Measurements from ENCODE around the gene MYO10.

MYO10 gene

DNA sequence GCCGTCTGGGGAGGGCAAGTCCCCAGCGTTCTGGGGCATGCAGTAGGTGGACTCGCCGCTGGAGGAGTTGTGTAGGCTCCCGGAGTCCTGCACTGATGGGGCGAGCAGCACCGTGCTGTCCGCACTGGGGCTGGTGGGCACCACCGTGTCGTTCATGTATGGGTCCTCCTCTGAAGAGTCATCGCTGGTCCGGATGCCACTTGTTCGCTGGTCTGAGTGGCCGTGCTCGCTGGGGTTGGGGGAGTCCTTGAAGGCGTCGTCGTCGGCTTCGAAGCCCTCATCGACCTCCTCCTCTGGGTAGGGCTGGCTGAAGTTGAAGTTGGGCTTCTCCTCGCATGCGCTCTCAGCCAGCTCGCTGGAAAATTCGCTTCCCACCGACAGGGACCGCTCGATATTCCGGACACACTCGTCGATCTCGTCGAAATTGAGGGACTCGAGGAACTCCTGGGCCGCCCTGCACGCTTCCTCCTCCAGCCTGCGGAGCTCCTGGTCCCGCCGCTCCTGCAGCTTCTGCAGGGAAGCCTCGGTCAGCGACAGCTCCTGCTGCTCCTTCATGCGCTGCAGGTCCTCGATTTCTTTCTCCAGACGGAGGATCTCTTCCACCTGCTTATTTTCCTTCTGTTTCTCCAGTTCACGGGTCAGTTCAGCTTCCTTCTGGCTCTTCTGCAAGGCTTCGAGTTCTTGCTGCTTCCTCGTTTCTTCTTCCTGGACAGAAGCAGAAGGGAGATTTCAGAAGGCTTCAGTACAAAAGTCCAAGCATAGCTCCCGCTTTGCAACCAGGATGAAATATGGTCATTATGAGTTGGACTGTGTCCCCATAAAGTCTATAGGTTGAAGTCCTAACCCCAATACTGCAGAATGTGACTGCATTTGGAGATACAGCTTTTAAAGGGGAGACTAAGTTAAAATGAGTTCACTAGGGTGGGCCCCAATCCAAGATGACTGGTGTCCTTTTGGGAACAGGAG is 234.7 kb downstream of the MYO10 start:
- H3K4me3 ChIP-seq (ENCODE audit: low read length), result no peak overlapping the region
- no peak for DNase-seq (ENCODE audit: low read depth)
- TF ChIP-seq, protein P1, sequence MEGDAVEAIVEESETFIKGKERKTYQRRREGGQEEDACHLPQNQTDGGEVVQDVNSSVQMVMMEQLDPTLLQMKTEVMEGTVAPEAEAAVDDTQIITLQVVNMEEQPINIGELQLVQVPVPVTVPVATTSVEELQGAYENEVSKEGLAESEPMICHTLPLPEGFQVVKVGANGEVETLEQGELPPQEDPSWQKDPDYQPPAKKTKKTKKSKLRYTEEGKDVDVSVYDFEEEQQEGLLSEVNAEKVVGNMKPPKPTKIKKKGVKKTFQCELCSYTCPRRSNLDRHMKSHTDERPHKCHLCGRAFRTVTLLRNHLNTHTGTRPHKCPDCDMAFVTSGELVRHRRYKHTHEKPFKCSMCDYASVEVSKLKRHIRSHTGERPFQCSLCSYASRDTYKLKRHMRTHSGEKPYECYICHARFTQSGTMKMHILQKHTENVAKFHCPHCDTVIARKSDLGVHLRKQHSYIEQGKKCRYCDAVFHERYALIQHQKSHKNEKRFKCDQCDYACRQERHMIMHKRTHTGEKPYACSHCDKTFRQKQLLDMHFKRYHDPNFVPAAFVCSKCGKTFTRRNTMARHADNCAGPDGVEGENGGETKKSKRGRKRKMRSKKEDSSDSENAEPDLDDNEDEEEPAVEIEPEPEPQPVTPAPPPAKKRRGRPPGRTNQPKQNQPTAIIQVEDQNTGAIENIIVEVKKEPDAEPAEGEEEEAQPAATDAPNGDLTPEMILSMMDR (IDR thresholded peaks at IDR 0.05; ENCODE audit: insufficient read depth, low read depth, low read length, missing control alignments), result no peak

DNA sequence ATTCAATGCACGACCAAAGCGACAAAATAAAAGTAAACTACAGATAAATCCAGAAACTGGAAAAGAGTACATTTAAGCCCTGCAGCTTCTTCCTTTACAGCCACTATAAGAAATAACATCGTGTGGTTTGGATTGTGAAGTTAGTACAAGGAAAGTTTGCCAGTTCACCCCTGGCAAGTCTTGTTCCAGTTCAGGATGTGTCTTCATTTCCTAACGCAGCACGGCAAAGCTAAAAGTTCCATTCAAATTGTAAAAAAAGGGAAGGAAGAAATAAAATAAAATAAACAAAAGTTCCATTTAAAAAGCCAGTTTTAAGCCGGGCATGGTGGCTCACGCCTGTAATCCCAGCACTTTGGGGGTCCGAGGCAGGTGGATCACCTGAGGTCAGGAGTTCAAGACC is 236.0 kb downstream of the MYO10 start:
- DNase-seq (ENCODE audit: low read depth), result no peak
- TF ChIP-seq, protein P1 (IDR thresholded peaks at IDR 0.05; ENCODE audit: insufficient read depth, low read depth, low read length, missing control alignments), result no peak
- H3K4me3 ChIP-seq (ENCODE audit: low read length), result no peak overlapping the region

DNA sequence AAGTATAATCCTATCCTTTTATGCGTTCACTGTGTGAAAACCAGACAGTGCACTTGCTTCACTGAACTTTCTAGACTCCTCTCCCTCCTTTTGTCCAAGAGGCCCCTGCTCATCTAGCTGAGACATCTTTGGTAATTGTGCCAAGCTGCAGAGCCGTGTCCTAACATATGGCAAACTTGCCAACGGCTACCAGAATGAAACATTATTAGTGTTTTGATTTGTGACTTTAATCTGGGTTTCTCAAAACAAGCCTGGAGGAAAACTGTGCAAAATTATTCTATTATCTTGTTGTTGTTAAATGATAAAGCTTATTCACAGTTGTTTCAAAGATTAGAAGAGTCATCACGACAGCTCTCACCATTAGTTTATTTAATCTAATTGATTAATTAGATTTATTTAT is 240.3 kb downstream of the MYO10 start:
- TF ChIP-seq, protein P1 (IDR thresholded peaks at IDR 0.05; ENCODE audit: insufficient read depth, low read depth, low read length, missing control alignments), result no peak
- no peak overlapping the region for H3K4me3 ChIP-seq (ENCODE audit: low read length)
- peak; percentile 52 for DNase-seq (ENCODE audit: low read depth)

DNA sequence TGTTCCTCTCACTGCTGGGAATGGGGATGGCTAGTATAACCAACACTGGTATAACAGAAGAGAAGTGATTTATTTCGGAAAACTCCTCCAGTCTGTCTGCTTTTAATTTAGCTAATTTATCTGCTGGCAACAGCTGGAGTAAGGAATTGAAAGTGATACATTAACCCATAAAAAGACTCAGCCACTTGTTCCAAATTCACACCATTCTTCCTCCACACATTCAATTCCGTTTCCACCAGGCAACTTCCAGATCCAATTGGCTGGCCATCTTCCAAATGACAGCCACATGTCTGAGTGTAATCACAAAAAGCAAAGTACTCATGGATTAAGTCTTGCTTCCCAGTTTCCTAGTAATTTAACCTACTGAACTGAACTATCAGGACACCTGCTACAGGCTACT is 242.2 kb downstream of the MYO10 start:
- no peak for DNase-seq (ENCODE audit: low read depth)

DNA sequence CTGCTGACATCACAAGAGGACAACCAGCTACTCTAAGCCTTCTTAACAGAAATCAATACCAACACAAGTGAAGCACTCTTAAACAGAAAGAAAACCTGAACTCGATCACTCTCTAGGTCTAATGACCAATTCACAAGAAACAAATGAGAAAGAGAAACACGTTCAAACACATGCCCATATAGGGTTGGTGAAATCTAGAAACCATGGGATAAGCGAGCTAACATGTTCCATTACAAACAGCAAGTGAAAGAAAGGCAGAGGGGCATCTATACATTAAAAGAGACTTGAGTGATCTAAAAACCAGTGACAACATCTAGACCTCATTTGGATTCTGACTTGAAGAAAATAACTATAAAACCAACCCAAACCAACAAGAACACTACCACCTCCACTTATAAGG is 244.4 kb downstream of the MYO10 start:
- TF ChIP-seq, protein P1 (IDR thresholded peaks at IDR 0.05; ENCODE audit: insufficient read depth, low read depth, low read length, missing control alignments), result no peak
- H3K4me3 ChIP-seq (ENCODE audit: low read length), result no peak overlapping the region
- no peak for DNase-seq (ENCODE audit: low read depth)

More for the DNA sequence above, 242.2 kb downstream of the MYO10 start:
- no peak overlapping the region for H3K4me3 ChIP-seq (ENCODE audit: low read length)
- TF ChIP-seq, protein P1 (IDR thresholded peaks at IDR 0.05; ENCODE audit: insufficient read depth, low read depth, low read length, missing control alignments), result no peak

DNA sequence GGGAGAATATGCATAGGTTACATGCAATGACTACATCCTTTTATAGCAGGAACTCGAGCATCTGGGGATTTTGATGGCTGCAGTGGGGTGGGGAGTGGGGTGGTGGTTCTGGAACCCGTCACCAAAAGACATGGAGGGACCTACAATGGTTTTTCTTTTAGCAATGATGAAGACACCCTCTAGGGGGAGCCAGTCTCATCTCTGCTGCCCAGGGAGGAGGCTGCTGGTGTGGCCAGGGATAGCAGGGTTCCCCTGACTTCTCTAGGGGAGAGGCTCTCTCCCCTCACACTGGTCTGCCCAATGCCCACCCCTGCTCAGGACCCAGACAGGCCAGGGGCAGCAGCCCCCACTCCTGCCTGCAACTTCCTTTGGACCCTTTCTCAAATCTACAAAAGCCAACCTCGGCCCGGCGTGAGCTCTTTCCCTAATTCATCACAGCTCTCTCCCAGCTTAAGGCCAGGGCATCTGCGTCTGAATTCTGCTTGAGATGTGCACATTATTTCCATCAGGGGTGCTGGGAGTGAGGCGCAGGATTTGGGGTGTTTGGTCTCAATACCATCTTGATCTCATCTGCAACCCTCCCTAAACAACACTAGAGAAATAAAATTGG is 245.7 kb downstream of the MYO10 start:
- TF ChIP-seq, protein P1 (IDR thresholded peaks at IDR 0.05; ENCODE audit: insufficient read depth, low read depth, low read length, missing control alignments), result peak; percentile 73
- peak; percentile 60 for DNase-seq (ENCODE audit: low read depth)
- H3K4me3 ChIP-seq (ENCODE audit: low read length), result no peak overlapping the region
